Ovary (tissue), 9 donors: ENCODE results near the gene NR2E3. TPM values are rescaled to one million over a fixed set of nuclear protein-coding genes. Genes with fewer than 3 reads are reported as not detected.

Experiments
- DNase-seq, 5 donors: peaks; one replicate each; pipeline ENCODE4 v3.0.0-alpha.2; 2019 to 2020
- H3K27ac ChIP-seq, 2 donors: fragments of 200-600 bp; one replicate each; pipeline versions ENCODE4 v1.5.1 to v1.8.0; 2019 to 2022
- H3K27me3 ChIP-seq: fragments of 200-600 bp; one replicate; pipeline ENCODE4 v1.8.0; 2022
- H3K36me3 ChIP-seq: fragments of 200-600 bp; sonication (generic); one replicate; pipeline ENCODE4 v1.5.1; 2019
- H3K4me1 ChIP-seq: one replicate; pipeline ENCODE4 v1.8.1; 2013; ENCODE audit warnings: mild to moderate bottlenecking, moderate library complexity; ENCODE audit not compliant: insufficient read depth
- H3K4me3 ChIP-seq: fragments of 200-600 bp; sonication (generic); one replicate; pipeline ENCODE4 v1.5.1; 2017
- H3K9me3 ChIP-seq, 2 donors: fragments of 200-600 bp in 1 of 2; sonication (generic) in 1 of 2; one replicate each; pipeline versions ENCODE4 v1.5.1 to v1.8.1; 2013 to 2019; ENCODE audit warnings: mild to moderate bottlenecking in 1 of 2, moderate library complexity in 1 of 2
- CTCF ChIP-seq, 3 donors: fragments of 450-650 bp in 2 of 3; fragments of 200-600 bp in 1 of 3; IDR thresholded peaks; one replicate each; pipeline versions ENCODE4 v1.5.1 to v1.8.0; 2016 to 2022; ENCODE audit warnings: antibody characterized with exemption in 3 of 3, mild to moderate bottlenecking in 1 of 3
- EP300 ChIP-seq: sonication (generic); formaldehyde crosslinking; IDR thresholded peaks from one replicate; pipeline ENCODE4 v1.6.1; 2017; ENCODE audit warnings: antibody characterized with exemption
- POLR2A ChIP-seq: fragments of 450-650 bp; IDR thresholded peaks from one replicate; pipeline ENCODE4 v1.6.1; 2017; ENCODE audit warnings: antibody characterized with exemption, mild to moderate bottlenecking, moderate library complexity
- WGBS, 3 donors: extraction: QIAGEN DNeasy Blood & Tissue Kit in 1 of 3; methylation state at CpG; one replicate each; pipeline versions ENCODE4 v1.1.5 to v1.1.7; 2013 to 2017; 5-methylcytosine and 5-hydroxymethylcytosine counted together
- intact Hi-C, 4 donors: fragments of 100-400 bp; cut with DNase I; formaldehyde crosslinking; loops; one replicate each; pipeline versions ENCODE4 v1.11.0 to v1.15.1; 2022 to 2023
- polyA plus RNA-seq, 2 donors: library from polyadenylated mRNA; stranded (reverse); fragments of 200-250 nt in 1 of 2; fragments of 350-450 nt in 1 of 2; fragmentation: Illumina TruSeq in 1 of 2; extraction: RNeasy Lipid Tissue Mini Kit (QIAGEN cat#74804) in 1 of 2; gene quantifications; one replicate each; pipeline ENCODE4 v1.2.3, GENCODE V29; 2013 to 2014
- total RNA-seq, 7 donors: library from RNA; depleted of rRNA in 2 of 7; stranded (reverse); fragments of >200 nt in 2 of 7; fragmentation: NEBNext Ultra II Directional in 3 of 7; extraction: Animal tissue kit (Norgen Biotek cat#: 25700) in 3 of 7; gene quantifications; one replicate each; pipeline versions ENCODE4 v1.1.0 to v1.2.4, GENCODE V29; 2016 to 2023
- donor health status: DM: no; HTN: no; CAD: no; lungs with moderate emphysema.
- donor health status: DM: no; HTN: no; CAD: no.
- donor health status: Bipolar disorder and iron deficiency.
- donor health status: DM: yes; HTN: yes; CAD: no.
- donor health status: DM: no; HTN: no; CAD: no.
- donor health status: DM: yes; HTN: yes; CAD: no.

The NR2E3 gene
- total and polyA plus RNA-seq, 9 donors: 0.04 to 0.69 (median 0.22) TPM; not detected in 5

- Histone ChIP-seq H3K9me3 (no peaks in the 10 kb centered on the region), H3K4me3 (no peak overlapping the region), H3K4me1 (no peaks in the 10 kb centered on the region), H3K27ac (no peak overlapping the region), H3K36me3 (no peaks in the 10 kb centered on the region), H3K27me3 (no peaks in the 10 kb centered on the region)
- no peak for TF ChIP-seq EP300
- TF ChIP-seq CTCF (IDR thresholded peaks at IDR 0.05): no peak
- TF ChIP-seq POLR2A: no peak
- WGBS, 3 donors: 78 to 82% (median 80%) methylated on average over 8 of the region's 8 CpGs
- DNase-seq: no peak
- intact Hi-C loops: loop anchor here in 1 of 4 donors (10.0 kb wide), 1 partner anchor 345 kb away; no protein-coding TSS in a partner anchor
Observed at GRCh38 chr15:71809346-71809745, 1.0 kb upstream of the NR2E3 start.

DNA sequence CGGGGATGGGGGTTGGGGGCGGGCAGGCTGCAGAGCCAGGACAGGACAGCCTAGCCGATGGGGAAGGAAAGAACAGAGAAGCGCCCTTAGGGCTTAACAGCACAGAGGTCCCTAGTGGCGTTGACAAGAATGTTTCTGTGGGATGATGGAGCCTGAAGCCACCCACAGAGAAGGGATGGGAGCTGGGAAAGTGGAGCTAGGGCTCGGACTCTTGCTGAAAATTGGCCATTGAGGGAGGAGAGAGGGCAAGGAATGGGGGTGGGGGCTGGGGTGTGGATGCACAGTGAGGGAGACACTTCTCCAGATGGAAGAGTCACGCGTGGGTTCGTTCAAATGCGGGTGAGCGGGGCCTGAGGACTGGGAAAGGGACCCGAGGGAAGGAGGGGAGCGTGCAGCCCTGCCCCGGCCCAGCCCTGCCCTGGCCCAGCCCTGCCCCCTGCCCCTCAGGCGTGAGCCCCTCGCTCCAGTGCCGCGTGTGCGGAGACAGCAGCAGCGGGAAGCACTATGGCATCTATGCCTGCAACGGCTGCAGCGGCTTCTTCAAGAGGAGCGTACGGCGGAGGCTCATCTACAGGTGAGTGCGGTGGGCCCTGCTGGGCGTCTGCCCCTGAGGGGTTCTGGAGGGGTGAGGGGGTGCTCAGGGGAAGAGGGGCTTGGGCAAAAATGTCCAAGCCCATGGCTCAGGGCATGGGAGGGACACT, 832 bp downstream of the NR2E3 start:
- no peak for DNase-seq
- Histone ChIP-seq H3K27ac (no peak overlapping the region), H3K4me1 (no peaks in the 10 kb centered on the region), H3K9me3 (no peaks in the 10 kb centered on the region), H3K4me3 (no peak overlapping the region), H3K36me3 (no peaks in the 10 kb centered on the region), H3K27me3 (no peaks in the 10 kb centered on the region)
- 88% methylated on average over 27 of the region's 27 CpGs for WGBS, 3 donors
- TF ChIP-seq EP300 (no peak), POLR2A (no peak), CTCF (IDR thresholded peaks at IDR 0.05) (no peak)
- intact Hi-C loops: no loop called here

- DNase-seq: no peak
- H3K4me3 ChIP-seq: no peak overlapping the region
- 81 to 84% (median 82%) methylated on average over 24 to 38 of the region's 38 CpGs for WGBS, 3 donors
- intact Hi-C loops: no loop called here
- no peak for TF ChIP-seq EP300
- TF ChIP-seq POLR2A: no peak
- no peaks in the 10 kb centered on the region for H3K9me3 ChIP-seq
- no peak overlapping the region for H3K27ac ChIP-seq
- no peaks in the 10 kb centered on the region for H3K4me1 ChIP-seq
- H3K27me3 ChIP-seq: no peaks in the 10 kb centered on the region
- no peaks in the 10 kb centered on the region for H3K36me3 ChIP-seq
Observed at GRCh38 chr15:71811752-71812735, 1.7 kb downstream of the NR2E3 start.

- TF ChIP-seq CTCF (IDR thresholded peaks at IDR 0.05) (no peak), EP300 (no peak), POLR2A (no peak)
- Histone ChIP-seq H3K4me3 (no peak overlapping the region), H3K27ac (no peak overlapping the region), H3K27me3 (no peaks in the 10 kb centered on the region), H3K36me3 (no peaks in the 10 kb centered on the region), H3K4me1 (no peaks in the 10 kb centered on the region), H3K9me3 (no peaks in the 10 kb centered on the region)
- no peak for DNase-seq
- intact Hi-C loops: no loop called here
- WGBS, 3 donors: 92 to 95% (median 93%) methylated on average over 16 of the region's 16 CpGs
Observed at GRCh38 chr15:71812966-71813722, 2.8 kb downstream of the NR2E3 start.
